Head of caudate nucleus (tissue), 42 donors: ENCODE measurements around the gene LCN10.
"Not testable (repeated sequence)": the region's sequence is repeated elsewhere in the genome, so short reads cannot be mapped to it uniquely, and the experiment has no call there.

ENCODE experiments used
- DNase-seq, 42 donors: peaks; one replicate each; pipeline versions ENCODE4 v3.0.0 to v3.0.0-alpha.2; 2020 to 2021; ENCODE audit warnings: mixed read lengths in 7 of 42
- intact Hi-C: fragments of 100-400 bp; cut with DNase I; formaldehyde crosslinking; loops from one replicate; pipeline ENCODE4 v1.15.0; 2022

LCN10 gene

GRCh38 chr9:136775191-136775590 lies 32.5 kb upstream of the LCN10 start:
- DNase-seq = no peak
- intact Hi-C loops = no loop called here

GRCh38 chr9:136774416-136775045 lies 31.8 kb upstream of the LCN10 start:
- intact Hi-C loops = no loop called here
- DNase-seq = no peak

- peak in 33 of 42 donors; percentile 22 to 69 (median 45) for DNase-seq
- intact Hi-C loops = no loop called here
These were observed 30.8 kb upstream of the LCN10 start for GRCh38 chr9:136773386-136774044.

- intact Hi-C loops = no loop called here
- no peak for DNase-seq
These were observed 29.2 kb upstream of the LCN10 start for GRCh38 chr9:136771907-136772415.

GRCh38 chr9:136769710-136770191 lies 27.0 kb upstream of the LCN10 start:
- intact Hi-C loops = no loop called here
- peak in 32 of 42 donors; percentile 29 to 82 (median 50) for DNase-seq

- intact Hi-C loops = not testable (repeated sequence)
- DNase-seq = peak in 41 of 42 donors; percentile 31 to 76 (median 57)
These were observed 23.8 kb upstream of the LCN10 start for GRCh38 chr9:136766410-136767120.

- DNase-seq, intact Hi-C loops: not testable (repeated sequence)
These were observed 23.1 kb upstream of the LCN10 start for GRCh38 chr9:136765745-136766409.

- no peak for DNase-seq
These were observed 22.3 kb upstream of the LCN10 start for GRCh38 chr9:136765041-136765440.

GRCh38 chr9:136764301-136764891 lies 21.7 kb upstream of the LCN10 start, which contains the start of gene LCN15:
LCN15 (minus strand) TSS chr9:136764518; CDS start chr9:136764488, 30 bp downstream.
- intact Hi-C loops = no loop called here
- DNase-seq = no peak

More at GRCh38 chr9:136765041-136765440, 22.3 kb upstream of the LCN10 start:
- intact Hi-C loops = no loop called here

GRCh38 chr9:136763649-136764035 lies 20.9 kb upstream of the LCN10 start:
- no peak for DNase-seq
- intact Hi-C loops = no loop called here

GRCh38 chr9:136762915-136763648 lies 20.3 kb upstream of the LCN10 start:
- DNase-seq = peak in 1 of 42 donors; percentile 20
- intact Hi-C loops = no loop called here

- no peak for DNase-seq
- intact Hi-C loops = no loop called here
These were observed 19.5 kb upstream of the LCN10 start for GRCh38 chr9:136762221-136762691.

GRCh38 chr9:136761545-136761981 lies 18.8 kb upstream of the LCN10 start:
- intact Hi-C loops = no loop called here
- DNase-seq = no peak

- intact Hi-C loops = not testable (repeated sequence)
- DNase-seq = peak in 41 of 42 donors; percentile 35 to 80 (median 53)
These were observed 18.2 kb upstream of the LCN10 start for GRCh38 chr9:136760834-136761544.

- intact Hi-C loops = no loop called here
- no peak for DNase-seq
These were observed 17.7 kb upstream of the LCN10 start for GRCh38 chr9:136760424-136760823.

GRCh38 chr9:136759436-136760325 lies 16.9 kb upstream of the LCN10 start:
- intact Hi-C loops = no loop called here
- DNase-seq = peak in 1 of 42 donors; percentile 11
